GM21786 (cell line): ENCODE data around the gene ADCY9.
"Not testable (repeated sequence)": the region's sequence is repeated elsewhere in the genome, so short reads cannot be mapped to it uniquely, and the experiment has no call there.

Source experiments
- ATAC-seq: cut with Tn5 transposase; IDR thresholded peaks from one replicate; pipeline ENCODE4 v1.9.1; 2021; ENCODE audit not compliant: unreplicated experiment

The ADCY9 gene

DNA sequence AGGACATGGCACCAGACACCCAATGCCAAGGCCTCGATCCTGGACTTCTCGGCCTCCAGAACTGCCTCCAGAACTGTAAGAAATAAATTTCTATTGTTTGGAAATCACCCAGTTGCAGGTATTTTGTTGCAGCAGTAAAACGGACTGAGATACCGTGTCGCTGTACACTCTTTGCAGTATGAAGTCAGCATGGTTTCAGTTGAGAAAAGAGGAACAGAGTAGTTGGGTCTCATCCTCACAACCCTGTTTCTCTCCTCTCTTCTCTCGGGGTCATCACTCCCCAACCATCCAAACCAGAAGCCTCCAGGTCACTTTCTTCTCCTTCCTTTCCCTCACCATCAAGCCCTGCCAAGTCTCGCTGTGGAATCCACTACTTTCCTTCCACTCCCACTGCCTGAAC is 77.8 kb downstream of the ADCY9 start:
- ATAC-seq: no peak

DNA sequence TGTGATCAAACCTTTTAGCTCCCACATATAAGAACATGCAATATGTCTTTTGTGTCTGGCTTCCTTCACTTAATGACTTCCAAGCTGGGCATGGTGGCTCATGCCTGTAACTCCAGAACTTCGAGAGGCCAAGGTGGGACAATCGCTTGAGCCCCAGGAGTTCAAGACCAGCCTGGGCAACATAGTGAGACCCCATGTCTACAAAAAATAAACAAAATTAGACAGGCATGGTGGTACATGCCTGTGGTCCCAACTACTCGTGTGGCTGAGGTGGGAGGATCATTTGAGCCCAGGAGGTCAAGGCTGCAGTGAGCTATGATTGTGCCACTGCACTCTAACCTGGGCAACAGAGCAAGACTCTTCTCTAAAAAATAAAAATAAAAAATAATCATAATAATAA is 79.3 kb downstream of the ADCY9 start:
- not testable (repeated sequence) for ATAC-seq

DNA sequence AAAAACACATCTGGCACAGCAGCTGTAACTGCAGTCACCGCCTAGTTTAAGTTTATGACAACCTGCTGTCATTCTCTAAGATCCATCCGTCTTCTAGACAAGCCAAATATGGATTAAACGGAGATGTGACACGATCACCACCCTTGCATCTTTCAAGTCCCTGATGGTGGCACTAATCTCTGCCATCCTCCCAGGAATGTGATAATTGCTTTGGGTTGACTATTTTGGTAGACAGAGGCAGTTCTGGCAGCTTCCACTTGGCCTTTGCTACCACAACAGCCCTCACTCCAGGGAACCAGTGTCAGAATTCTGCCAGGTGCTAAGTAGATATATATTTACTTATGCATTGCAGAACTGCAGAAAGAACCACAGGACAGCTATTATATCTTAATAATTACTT is 81.3 kb downstream of the ADCY9 start:
- ATAC-seq: no peak

DNA sequence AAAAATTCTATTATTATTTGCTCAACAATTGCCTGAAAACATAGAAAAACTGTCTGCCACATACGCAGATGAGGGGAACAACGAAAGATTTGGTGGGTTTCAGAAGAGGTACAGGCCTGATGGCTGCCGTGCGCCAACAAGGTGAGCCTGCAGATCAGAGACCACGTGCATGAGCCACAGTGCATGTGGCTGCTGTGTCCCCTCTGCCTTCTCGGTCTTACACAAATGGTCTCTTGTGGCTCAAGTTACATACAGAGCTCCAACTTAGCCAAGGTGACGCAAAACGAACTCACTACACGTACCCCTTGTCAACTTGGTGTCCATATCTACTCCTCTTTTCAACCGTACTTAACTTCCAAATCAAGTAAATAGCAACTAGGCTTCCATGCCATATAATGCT is 82.3 kb downstream of the ADCY9 start:
- no peak for ATAC-seq

DNA sequence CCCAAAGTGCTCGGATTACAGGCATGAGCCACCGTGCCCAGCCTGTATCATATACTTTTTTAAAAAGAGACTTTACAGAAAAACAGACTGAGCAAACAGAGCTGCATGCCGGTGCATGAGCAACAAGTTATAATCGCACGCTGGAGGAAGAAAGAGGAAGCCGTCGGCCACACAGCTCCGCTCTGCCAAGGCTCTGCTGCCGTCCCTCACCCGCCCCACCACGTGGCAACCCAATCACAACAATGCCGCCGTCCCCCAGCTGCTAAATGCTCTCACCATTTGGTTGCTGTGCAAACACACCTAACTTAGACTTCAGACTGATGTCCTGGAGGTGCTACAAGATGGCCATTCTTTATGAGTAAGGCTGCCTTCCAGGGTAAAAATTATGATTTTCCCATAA is 83.5 kb downstream of the ADCY9 start:
- ATAC-seq: no peak

DNA sequence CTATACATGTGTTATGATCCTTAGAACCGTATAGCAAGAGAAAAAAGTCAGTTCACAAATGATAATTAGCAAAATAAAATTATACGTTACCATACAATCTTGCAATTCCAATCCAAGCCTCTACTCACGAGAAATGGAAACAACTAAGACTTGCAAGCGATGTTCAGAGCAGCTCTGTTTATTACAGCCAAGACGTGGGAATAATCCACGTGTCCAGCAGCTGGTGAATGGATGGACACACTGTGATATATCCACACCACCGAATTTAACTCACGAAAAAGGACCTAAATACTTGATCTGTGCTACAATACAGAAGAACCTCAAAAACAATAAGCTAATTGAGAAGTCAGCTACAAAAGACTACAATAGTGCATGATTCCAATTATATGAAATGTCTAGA is 88.1 kb downstream of the ADCY9 start:
- no peak for ATAC-seq

DNA sequence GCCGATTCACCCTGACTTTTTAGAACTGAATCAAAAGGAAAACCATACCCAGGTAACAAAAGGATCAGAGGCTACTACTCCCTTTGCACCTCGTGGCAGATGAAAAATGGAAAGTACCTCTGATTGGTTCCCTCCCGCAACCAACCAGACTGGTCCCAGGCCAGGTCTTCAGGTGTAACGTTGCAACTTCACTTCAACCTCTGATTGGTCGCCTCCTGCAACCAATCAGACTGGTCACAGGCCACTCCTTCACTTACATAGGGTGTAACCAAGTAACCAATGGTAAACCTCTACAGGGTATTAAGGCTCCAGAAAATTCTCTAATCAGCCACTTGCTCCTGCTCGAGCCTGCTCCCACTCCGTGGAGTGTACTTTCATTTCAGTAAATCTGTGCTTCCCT is 89.4 kb downstream of the ADCY9 start:
- no peak for ATAC-seq

DNA sequence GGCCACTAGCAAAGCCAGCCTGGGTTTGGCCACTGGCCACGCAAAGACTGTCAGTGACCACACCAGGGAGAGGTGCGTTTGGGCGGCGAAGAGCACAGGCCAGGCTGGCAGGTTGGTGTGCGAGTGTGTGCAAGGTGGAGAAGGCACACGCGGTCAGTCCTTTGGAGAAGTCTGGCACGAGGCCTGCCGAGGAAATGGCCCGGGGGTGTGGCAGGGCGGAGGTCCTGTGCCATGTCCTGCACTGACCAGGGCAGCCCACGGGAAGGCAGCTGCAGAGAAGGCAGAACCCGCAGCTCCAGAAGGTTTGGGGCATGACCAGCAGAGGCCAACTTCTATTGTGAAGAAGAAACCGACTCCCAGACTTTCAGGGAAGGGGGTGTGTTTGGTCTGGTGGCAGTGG is 90.8 kb downstream of the ADCY9 start:
- no peak for ATAC-seq

DNA sequence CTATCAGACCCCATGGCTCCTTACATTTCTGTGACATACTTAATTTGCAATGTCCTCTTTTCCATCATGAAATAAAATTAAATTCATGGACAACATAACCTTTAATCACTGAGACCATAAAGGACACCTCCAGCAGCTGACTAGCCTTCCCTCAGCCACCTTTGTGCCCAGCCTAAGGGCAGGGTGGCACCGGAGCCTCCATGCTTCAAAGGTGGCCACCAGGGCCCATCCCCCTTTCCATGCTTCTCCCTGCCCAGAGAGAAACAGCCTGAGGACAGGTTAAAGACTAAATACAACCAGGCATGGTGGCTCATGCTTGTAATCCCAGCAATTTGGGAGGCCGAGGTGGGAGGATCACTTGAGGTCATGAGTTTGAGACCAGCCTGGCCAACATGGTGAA is 94.3 kb downstream of the ADCY9 start:
- no peak for ATAC-seq

DNA sequence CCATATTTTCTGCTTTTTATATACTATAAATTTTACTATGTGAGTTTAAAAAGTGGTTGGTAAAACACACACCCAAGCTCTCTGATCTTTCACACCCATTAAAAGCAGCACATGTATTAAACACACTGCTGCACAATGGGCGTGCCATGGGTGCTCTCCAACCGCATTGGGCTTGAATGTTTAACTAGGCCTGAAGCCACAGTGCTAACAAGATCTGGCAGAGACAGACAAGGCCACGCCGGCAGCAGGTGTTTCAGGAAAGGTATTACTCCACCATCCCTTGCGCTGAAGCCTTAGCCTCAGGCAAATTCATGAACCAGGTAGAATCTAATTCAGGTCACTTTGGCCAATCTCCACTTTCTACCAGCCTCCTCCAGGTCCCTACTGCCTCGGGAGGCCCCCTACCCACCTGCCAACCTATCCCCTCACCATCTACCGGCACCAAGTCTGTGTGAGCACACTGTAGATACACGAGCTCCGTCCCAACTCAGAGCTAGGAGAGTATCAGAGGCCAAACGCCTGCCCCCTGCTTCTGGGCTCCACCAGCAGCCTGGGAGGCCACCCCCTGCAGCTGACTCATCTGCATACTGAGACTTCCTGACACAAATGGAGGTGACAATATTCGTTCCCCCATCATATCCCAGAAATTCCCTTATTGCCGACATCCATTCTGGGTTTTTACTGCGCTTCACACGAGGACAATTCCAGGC is 95.0 kb downstream of the ADCY9 start:
- ATAC-seq: no peak

DNA sequence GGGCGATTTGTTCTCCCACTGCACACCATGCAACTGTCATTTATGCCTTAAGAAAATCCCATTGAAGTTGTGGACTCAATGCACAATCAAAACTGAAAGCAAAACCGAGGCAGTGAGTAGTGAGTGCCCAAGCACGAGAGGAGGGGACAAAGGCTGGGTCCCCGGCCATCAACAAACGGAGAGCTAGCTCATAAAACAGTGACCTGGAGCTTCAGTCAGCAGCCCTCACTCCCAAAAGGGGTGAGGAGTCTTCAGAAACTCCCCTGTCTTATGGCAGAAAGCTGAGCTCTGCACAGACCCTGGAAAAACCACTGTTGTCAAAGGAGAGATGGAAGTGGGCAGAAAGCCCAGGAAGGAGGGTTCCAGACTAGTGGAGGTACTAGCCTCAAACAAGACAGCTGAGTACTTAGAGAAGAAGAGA is 96.9 kb downstream of the ADCY9 start:
- no peak for ATAC-seq

DNA sequence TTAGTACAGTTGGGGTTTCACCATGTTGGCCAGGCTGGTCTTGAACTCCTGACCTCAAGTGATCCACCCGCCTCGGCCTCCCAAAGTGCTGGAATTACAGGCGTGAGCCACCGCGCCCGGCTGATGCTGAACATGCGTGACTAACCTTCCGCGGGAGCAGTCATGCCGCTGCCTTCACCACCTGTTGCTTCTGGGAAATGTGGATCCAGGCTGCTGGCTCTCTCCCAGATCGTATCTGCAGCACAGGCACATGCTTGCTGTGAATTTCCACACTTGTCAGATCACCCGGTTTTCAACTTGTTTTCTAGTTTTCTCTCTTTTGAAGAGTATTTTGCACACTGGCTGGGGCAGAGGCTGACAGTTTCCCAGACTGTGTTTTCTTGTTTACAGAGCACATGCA is 97.9 kb downstream of the ADCY9 start:
- no peak for ATAC-seq

DNA sequence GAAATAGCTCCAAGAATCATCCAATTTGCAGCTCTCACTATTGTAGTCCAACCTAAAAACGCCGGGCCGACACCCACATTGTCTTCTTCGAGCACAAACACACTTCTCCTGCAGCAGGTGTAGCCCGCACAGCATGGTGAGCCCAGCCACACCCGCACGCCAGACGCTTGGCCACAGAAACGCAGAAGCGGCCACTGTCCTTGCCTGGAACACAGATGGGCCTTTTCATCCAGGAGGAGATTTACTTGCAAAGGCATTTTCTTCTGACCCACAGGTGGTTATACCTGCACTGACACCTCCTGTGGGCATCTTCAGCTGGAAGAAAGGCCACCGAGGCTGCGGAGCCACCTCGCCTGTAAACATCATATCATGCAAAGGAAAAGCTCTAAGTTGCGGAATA is 98.4 kb downstream of the ADCY9 start:
- ATAC-seq: no peak

DNA sequence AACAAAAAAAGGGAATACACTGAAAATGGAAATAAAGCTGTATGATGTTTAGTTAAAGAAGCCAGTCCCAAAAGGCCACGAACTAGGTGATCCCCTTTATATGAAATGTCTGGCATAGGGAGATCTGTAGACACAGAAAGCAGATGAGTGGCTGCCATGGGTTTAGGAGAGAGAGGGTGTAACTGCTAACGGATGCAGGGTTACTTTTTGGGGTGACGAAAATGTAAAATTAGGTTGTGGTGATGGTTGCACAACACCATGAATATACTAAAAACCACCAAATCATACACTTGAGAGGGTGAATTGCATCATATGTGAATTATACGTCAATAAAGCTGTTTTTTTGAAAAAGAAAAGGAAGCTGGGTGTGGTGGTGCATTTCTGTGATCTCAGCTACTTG is 99.6 kb downstream of the ADCY9 start:
- no peak for ATAC-seq

DNA sequence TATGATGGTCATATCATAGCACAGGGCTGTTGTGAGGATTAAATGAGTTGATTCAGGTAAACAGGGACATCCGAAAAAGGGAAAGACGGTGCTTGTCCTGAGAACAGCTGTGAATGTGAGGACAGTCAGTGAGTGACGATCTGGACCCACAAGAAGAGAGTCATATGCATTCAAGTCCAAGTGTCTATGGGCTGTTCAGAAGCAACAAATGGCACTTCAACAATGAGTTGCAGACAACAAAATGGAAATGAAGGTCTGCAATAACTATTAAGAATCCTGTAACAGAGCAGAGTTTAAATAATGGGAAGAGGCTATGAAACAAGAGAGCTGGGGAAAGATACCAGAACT is 100.3 kb downstream of the ADCY9 start:
- no peak for ATAC-seq

DNA sequence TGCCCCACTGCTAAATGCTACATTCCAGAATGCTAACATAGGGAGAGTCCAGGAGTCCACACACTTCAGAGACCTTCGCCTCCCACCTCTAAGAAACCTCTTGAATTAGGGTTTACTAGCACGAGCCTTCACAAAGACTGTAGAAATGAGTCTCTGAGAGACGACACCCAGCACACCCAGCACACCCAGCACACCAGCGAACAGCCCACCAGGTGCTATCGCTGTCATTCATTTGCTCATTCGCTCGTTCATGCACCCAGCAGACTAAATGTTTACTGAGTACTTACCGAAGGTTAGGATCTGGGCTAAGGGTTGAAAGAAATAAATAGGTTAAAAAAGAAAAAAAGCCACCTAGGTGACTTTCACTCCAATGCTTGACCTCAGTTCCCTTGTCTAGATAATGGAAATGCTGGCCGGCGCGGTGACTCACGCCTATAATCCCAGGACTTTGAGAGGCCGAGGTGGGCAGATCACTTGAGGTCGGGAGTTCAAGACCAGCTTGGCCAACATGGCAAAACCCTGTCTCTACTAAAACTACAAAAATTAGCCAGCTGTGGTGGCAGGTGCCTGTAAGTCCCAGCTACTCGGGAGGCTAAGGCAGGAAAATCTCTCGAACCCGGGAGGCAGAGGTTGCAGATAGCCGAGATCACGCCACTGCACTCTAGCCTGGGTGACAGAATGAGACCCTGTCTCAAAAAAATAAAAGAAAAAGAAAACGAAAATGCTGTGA is 100.8 kb downstream of the ADCY9 start:
- ATAC-seq: no peak

DNA sequence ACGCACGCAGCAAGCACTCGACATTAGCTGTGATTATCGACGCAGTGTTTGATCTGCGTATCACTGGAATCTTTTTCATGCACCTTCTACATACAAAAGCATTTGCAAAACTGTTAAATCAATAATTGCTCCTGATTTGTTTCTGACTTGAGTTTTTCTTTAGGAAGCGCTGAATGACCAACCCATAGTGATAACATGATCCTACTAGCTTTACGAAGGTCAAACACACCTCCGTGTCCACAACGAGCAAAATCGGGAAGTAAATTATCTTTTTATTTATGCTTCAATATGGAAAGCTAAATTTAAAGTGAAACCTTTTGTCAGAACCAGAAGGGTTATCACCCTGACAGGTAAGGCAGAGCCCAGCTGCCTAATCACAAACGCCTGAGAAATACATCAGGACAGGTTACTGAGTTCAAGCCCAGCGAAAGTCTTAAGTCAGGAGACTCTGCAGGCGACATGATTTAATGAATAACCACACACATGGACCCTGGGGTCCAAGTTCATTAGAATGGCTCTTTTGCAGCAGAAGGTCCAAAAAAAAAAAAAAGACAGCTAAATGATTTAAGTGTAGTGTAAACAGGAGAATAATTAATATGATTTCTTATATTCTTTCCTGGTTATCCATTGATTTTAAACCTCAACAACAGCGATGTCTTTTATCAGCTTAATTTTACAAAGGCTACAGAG is 104.2 kb downstream of the ADCY9 start:
- no peak for ATAC-seq

DNA sequence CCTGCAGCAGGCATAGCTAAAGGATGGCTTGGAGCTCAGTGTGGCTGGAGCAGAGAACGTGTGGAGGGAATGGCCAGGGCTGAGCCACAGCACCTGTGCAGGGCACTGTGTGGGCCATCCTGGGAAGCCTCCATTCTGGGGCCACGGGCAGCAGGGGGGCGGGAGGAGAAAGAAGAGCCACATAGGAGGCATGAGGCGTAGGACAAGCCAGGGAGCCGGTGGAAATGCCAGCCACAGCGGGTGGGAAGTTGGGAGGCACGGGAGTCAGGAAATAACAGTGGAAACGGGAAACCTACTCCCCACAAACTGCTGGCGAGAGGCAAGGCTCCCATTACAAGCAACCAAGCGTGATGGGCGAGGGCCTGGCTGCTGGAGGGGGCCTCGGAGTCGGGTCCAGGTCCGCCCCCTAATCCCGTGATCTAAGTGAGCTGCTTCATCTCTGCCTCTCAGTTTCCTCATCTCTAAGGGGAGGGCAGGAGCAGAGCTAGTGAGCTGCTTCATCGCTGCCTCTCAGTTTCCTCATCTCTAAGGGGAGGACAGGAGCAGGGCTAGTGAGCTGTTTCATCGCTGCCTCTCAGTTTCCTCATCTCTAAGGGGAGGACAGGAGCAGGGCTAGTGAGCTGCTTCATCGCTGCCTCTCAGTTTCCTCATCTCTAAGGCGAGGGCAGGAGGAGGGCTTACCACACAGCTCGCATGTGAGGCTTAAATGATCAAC is 104.9 kb downstream of the ADCY9 start:
- no peak for ATAC-seq

DNA sequence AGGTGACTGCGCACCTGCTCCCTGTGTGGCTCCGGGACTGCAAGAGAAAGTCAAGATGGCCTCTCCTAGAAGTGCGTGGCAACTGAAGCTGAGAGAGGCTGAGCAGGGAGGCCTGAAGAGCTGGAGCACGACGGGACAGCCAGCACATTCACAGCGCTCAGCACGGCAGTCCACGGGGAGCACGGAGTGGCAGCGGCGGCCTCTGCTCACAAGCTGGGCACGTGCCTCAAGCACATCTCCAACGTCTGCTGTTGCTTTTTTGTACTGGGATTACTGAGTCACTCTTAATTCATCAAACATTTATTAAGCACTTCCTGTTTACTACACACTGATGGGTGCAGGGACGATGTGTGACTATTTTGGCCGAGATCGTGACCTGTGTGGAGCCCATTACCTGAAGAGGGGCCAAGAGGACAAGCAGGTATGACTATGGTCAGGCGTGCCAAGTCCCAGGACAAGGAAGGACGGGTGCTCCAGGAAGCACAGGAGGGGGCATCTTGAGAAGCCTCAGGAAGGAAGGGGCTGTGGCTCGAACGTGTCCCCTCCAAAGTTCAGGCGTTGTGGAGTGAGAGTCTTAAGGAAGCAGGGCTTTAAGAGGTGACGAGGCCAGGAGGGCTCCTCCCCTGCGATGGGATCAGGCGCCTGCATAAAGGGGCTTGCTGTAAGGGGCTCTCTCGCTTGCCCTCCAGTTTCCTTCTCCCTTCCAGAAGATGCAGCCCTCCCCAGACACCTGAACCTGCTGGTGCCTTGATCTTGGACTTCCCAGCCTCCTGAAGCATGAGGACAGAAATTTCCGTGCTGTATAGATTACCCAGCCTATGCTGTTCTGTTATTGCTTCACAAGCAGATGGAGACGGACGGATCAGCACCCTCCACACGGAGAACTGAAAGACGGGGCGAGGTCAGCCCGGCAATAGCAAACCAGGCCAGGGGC is 105.8 kb downstream of the ADCY9 start:
- no peak for ATAC-seq

DNA sequence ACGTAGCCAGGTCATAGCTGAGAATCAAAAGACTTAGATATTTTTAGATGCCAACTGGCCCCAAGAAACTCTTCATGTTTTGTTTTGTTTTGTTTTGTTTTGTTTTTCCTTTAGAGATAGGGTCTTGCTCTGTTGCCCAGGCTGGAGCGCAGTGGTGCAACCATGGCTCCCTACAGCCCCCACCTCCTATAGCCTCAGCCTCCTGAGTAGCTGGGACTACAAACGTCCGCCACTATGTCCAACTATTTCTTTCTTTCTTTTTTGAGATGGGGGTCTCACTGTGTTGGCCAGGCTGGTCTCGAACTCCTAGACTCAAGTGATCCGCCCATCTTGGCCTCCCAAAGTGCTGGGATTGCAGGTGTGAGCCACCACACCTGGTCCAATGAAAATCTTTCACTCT is 107.1 kb downstream of the ADCY9 start:
- ATAC-seq: no peak

DNA sequence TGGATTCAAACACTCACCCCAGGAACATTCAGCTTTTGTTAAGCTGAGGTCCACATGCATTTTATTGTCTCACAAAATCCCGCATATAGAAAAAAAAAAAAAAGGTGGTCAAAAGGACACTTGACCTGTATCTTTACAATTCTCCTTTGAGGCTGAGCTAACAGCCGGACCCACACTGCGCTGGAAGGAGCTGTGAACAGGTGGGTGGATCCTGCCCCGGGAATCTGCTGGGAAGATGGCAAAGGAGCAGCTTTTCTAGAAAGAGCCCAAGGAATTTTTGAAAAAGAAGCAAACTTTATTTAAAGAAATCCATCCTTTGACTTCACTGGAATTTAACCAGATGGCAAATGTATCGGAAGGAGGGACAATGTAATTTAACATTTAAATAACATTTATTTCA is 108.1 kb downstream of the ADCY9 start:
- no peak for ATAC-seq
